ENCODE measurements around the gene RPS3.

- TF ChIP-seq CTCF (IDR thresholded peaks at IDR 0.05; ENCODE audit: low read depth, low read length): no peak
- no peak for TF ChIP-seq MAX (IDR thresholded peaks at IDR 0.05; ENCODE audit: low read depth, low read length)
These were observed 3.7 kb downstream of the RPS3 start for GRCh38 chr11:75403037-75403436.

All from NB4 (cell line).